ENCODE data around the gene TBC1D32.

Gene TBC1D32

GRCh38 chr6:121354764-121355163 is 20.5 kb upstream of the TBC1D32 start:
- H3K4me3 ChIP-seq (ENCODE audit: low read depth, low read length): no peak overlapping the region
- peak; percentile 22 for DNase-seq (ENCODE audit: low read depth)
- peak; percentile 63 for TF ChIP-seq CTCF (conservative IDR thresholded peaks at IDR 0.05; ENCODE audit: low read depth, low read length)

- TF ChIP-seq CTCF (conservative IDR thresholded peaks at IDR 0.05; ENCODE audit: low read depth, low read length): no peak
- DNase-seq (ENCODE audit: low read depth): no peak
- H3K4me3 ChIP-seq (ENCODE audit: low read depth, low read length): no peak overlapping the region
Observed at GRCh38 chr6:121352941-121353340, 18.7 kb upstream of the TBC1D32 start.

GRCh38 chr6:121351916-121352315 is 17.6 kb upstream of the TBC1D32 start:
- no peak overlapping the region for H3K4me3 ChIP-seq (ENCODE audit: low read depth, low read length)
- TF ChIP-seq CTCF (conservative IDR thresholded peaks at IDR 0.05; ENCODE audit: low read depth, low read length): no peak
- DNase-seq (ENCODE audit: low read depth): no peak

GRCh38 chr6:121349596-121349995 is 15.3 kb upstream of the TBC1D32 start:
- DNase-seq (ENCODE audit: low read depth): no peak

GRCh38 chr6:121347484-121347883 is 13.2 kb upstream of the TBC1D32 start:
- no peak for TF ChIP-seq CTCF (conservative IDR thresholded peaks at IDR 0.05; ENCODE audit: low read depth, low read length)
- DNase-seq (ENCODE audit: low read depth): no peak
- no peak overlapping the region for H3K4me3 ChIP-seq (ENCODE audit: low read depth, low read length)

More at GRCh38 chr6:121349596-121349995, 15.3 kb upstream of the TBC1D32 start:
- H3K4me3 ChIP-seq (ENCODE audit: low read depth, low read length): no peak overlapping the region
- no peak for TF ChIP-seq CTCF (conservative IDR thresholded peaks at IDR 0.05; ENCODE audit: low read depth, low read length)

- DNase-seq (ENCODE audit: low read depth): no peak
- H3K4me3 ChIP-seq (ENCODE audit: low read depth, low read length): no peak overlapping the region
Observed at GRCh38 chr6:121344539-121344938, 10.3 kb upstream of the TBC1D32 start.

More at GRCh38 chr6:121344539-121344938, 10.3 kb upstream of the TBC1D32 start:
- no peak for TF ChIP-seq CTCF (conservative IDR thresholded peaks at IDR 0.05; ENCODE audit: low read depth, low read length)

Measured in choroid plexus epithelial cell (primary cell).